Parathyroid adenoma (tissue), 2 donors: ENCODE results near the gene ZNF593.

ENCODE experiments used
- H2AFZ ChIP-seq: fragments of 300-600 bp; sonication (generic); one replicate; pipeline ENCODE4 v1.7.0; 2017; ENCODE audit warnings: antibody characterized with exemption, mild to moderate bottlenecking
- H3K27ac ChIP-seq: fragments of 300-600 bp; sonication (generic); one replicate; pipeline ENCODE4 v1.7.0; 2017
- H3K27me3 ChIP-seq: fragments of 300-600 bp; sonication (generic); one replicate; pipeline ENCODE4 v1.7.0; 2017; ENCODE audit warnings: low read length; ENCODE audit not compliant: control insufficient read depth, insufficient read depth
- H3K36me3 ChIP-seq: fragments of 300-600 bp; sonication (generic); one replicate; pipeline ENCODE4 v1.7.0; 2017; ENCODE audit warnings: low read length; ENCODE audit not compliant: control insufficient read depth, insufficient read depth
- H3K4me1 ChIP-seq: fragments of 300-600 bp; sonication (generic); one replicate; pipeline ENCODE4 v1.7.0; 2017; ENCODE audit warnings: control low read depth
- H3K4me2 ChIP-seq: fragments of 300-600 bp; sonication (generic); one replicate; pipeline ENCODE4 v1.7.0; 2017; ENCODE audit warnings: low read length
- H3K4me3 ChIP-seq: fragments of 300-600 bp; sonication (generic); one replicate; pipeline ENCODE4 v1.7.0; 2017; ENCODE audit warnings: low read depth, low read length
- H3K79me2 ChIP-seq: fragments of 300-600 bp; sonication (generic); one replicate; pipeline ENCODE4 v1.7.0; 2017; ENCODE audit warnings: control low read depth
- H3K9ac ChIP-seq: fragments of 300-600 bp; sonication (generic); one replicate; pipeline ENCODE4 v1.7.0; 2017; ENCODE audit warnings: mild to moderate bottlenecking
- H3K9me3 ChIP-seq: fragments of 300-600 bp; sonication (generic); one replicate; pipeline ENCODE4 v1.7.0; 2017; ENCODE audit warnings: low read length; ENCODE audit not compliant: control insufficient read depth
- TF ChIP-seq, protein P1 (sequence below): fragments of 300-600 bp; sonication (generic); IDR thresholded peaks from one replicate; pipeline ENCODE4 v1.7.0; 2017; ENCODE audit warnings: antibody characterized with exemption, mild to moderate bottlenecking
- donor health status: primary hyperparathyroidism.

The ZNF593 gene

GRCh38 chr1:26184086-26184485 lies 14.4 kb downstream of the ZNF593 start:
- H3K27ac ChIP-seq = no peak overlapping the region
- no peaks in the 10 kb centered on the region for H3K4me1 ChIP-seq
- no peak overlapping the region for H3K4me3 ChIP-seq
- H3K9me3 ChIP-seq = no peaks in the 10 kb centered on the region
- TF ChIP-seq, protein P1, sequence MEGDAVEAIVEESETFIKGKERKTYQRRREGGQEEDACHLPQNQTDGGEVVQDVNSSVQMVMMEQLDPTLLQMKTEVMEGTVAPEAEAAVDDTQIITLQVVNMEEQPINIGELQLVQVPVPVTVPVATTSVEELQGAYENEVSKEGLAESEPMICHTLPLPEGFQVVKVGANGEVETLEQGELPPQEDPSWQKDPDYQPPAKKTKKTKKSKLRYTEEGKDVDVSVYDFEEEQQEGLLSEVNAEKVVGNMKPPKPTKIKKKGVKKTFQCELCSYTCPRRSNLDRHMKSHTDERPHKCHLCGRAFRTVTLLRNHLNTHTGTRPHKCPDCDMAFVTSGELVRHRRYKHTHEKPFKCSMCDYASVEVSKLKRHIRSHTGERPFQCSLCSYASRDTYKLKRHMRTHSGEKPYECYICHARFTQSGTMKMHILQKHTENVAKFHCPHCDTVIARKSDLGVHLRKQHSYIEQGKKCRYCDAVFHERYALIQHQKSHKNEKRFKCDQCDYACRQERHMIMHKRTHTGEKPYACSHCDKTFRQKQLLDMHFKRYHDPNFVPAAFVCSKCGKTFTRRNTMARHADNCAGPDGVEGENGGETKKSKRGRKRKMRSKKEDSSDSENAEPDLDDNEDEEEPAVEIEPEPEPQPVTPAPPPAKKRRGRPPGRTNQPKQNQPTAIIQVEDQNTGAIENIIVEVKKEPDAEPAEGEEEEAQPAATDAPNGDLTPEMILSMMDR = no peak
- no peaks in the 10 kb centered on the region for H3K36me3 ChIP-seq
- no peak overlapping the region for H3K4me2 ChIP-seq
- H2AFZ ChIP-seq = no peak overlapping the region
- H3K9ac ChIP-seq = no peak overlapping the region
- no peaks in the 10 kb centered on the region for H3K79me2 ChIP-seq
- H3K27me3 ChIP-seq = no peaks in the 10 kb centered on the region

DNA sequence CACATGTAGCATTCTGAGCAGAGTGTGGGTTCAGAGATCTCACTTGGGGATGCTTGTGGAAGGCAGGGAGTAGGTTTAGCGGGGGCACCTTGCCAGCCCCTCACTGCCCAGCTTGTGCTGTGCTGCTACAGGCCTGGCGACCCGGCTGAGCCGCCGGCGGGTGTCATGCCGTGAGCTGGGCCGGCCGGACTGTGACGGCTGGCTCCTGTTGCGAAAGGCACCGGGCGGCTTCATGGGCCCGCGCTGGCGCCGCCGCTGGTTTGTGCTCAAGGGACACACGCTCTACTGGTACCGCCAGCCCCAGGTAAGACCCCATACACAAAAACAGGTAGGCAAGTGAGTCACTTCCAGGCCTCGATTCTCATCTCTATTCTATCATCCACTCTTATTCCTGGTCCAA lies 15.2 kb downstream of the ZNF593 start:
- Histone ChIP-seq H3K79me2 (no peaks in the 10 kb centered on the region), H3K4me2 (no peak overlapping the region), H3K27me3 (no peaks in the 10 kb centered on the region), H3K27ac (no peak overlapping the region), H3K4me3 (no peak overlapping the region), H3K9me3 (no peaks in the 10 kb centered on the region), H3K4me1 (no peaks in the 10 kb centered on the region), H2AFZ (no peak overlapping the region), H3K9ac (no peak overlapping the region), H3K36me3 (no peaks in the 10 kb centered on the region)
- TF ChIP-seq, protein P1 = no peak

GRCh38 chr1:26187882-26188281 lies 18.2 kb downstream of the ZNF593 start:
- Histone ChIP-seq H3K4me3 (no peak overlapping the region), H3K27ac (no peak overlapping the region), H3K27me3 (no peaks in the 10 kb centered on the region), H3K36me3 (no peaks in the 10 kb centered on the region), H3K9ac (no peak overlapping the region), H3K79me2 (no peaks in the 10 kb centered on the region), H3K4me1 (no peaks in the 10 kb centered on the region), H2AFZ (no peak overlapping the region), H3K4me2 (no peak overlapping the region), H3K9me3 (no peaks in the 10 kb centered on the region)
- TF ChIP-seq, protein P1 = no peak

DNA sequence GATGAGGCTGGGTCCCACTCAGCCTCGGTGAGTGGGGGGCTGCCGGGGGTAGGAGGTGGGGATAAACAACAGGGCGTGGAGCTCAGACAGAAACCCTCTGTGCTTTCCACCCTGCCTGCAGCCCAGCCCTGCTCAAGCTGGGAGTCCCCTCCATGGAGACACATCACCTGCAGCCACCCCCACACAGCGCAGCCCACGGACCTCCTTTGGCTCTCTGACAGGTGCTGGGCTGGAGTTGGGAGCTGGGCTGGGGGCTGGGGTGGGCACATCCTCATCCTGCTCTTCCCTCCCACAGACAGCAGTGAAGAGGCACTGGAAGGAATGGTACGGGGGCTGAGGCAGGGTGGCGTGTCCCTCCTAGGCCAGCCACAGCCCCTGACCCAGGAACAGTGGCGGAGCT lies 18.8 kb downstream of the ZNF593 start:
- TF ChIP-seq, protein P1 = no peak
- no peaks in the 10 kb centered on the region for H3K27me3 ChIP-seq
- H3K4me2 ChIP-seq = no peak overlapping the region
- H3K36me3 ChIP-seq = no peaks in the 10 kb centered on the region
- no peak overlapping the region for H2AFZ ChIP-seq
- H3K9me3 ChIP-seq = no peaks in the 10 kb centered on the region
- H3K79me2 ChIP-seq = no peaks in the 10 kb centered on the region
- H3K9ac ChIP-seq = no peak overlapping the region
- H3K4me3 ChIP-seq = no peak overlapping the region
- no peak overlapping the region for H3K27ac ChIP-seq
- no peaks in the 10 kb centered on the region for H3K4me1 ChIP-seq

DNA sequence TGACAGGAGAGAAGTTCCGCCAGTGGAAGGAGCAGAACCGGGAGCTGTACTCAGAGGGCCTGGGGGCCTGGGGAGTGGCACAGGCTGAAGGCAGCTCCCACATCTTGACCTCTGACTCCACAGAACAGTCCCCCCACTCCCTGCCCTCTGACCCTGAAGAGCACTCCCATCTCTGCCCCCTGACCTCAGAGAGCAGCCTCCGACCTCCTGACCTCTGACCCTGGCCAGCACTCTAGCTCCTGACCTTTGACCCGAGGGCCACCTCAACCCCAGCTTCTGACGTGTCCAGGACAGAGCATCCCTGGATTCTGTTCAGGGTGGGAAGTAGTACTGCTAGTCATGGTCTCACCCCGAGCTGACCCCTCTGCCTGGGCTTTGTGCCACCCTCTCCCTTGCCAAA lies 19.6 kb downstream of the ZNF593 start:
- Histone ChIP-seq H3K9ac (no peak overlapping the region), H3K27ac (no peak overlapping the region), H3K36me3 (no peaks in the 10 kb centered on the region), H2AFZ (no peak overlapping the region), H3K79me2 (no peaks in the 10 kb centered on the region), H3K4me2 (no peak overlapping the region), H3K27me3 (no peaks in the 10 kb centered on the region), H3K4me1 (no peaks in the 10 kb centered on the region), H3K9me3 (no peaks in the 10 kb centered on the region), H3K4me3 (no peak overlapping the region)
- TF ChIP-seq, protein P1 = no peak
